SKM-1 (cell line): ENCODE measurements around the gene CBR1.
"Not testable (repeated sequence)": the region's sequence is repeated elsewhere in the genome, so short reads cannot be mapped to it uniquely, and the experiment has no call there.

Experiments used
- DNase-seq: peaks from one replicate; lab custom pipeline; 2025; ENCODE audit not compliant: unreplicated experiment; lab: John Stamatoyannopoulos, UW

CBR1 gene

DNA sequence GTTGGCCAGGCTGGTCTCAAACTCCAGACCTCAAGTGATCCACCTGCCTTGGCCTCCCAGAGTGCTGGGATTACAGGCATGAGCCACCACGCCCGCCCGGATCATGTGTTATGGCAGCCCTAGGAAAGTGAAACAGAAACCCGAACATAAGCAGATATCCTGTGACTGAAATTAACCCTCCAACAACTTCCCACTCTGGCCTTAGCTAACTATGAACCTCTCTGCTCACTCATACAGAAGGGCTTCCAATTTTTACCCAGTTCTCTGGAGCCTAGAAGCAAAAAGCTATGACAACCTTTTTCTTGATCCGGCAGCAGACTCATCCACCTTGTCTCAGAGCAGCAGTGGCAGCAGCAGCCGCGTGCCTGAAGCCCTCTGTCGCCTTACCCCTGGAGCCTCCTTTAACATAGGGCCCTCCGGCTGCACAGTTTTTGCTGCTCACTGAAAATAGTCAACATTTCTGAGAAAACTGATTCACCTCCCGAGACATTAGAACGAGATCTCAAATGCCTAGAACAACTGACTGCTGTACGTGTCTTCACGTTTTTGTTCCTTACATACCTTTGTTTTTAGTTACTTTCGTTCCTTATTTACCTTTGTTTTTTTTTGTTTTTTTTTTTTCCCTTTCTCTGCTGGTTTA lies 9.3 kb downstream of the CBR1 start:
- DNase-seq = no peak

DNA sequence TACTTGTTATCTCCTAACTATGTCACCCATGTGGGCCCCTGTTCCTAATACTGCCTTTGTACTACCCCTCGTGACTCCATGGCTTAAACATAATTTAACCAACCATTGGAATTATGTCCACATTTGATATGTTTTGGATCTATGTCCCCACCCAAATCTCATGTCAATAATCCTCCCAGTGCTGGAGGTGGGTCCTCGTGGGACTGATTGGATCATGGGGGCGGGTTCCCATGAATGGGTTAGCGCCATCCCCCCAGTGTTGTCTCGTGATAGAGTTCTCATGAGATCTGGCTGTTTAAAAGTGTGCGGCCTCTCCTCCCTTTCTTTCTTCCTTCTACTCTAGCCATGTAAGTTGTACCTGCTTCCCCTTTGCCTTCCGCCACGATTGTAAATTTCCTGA lies 9.8 kb downstream of the CBR1 start:
- no peak for DNase-seq

DNA sequence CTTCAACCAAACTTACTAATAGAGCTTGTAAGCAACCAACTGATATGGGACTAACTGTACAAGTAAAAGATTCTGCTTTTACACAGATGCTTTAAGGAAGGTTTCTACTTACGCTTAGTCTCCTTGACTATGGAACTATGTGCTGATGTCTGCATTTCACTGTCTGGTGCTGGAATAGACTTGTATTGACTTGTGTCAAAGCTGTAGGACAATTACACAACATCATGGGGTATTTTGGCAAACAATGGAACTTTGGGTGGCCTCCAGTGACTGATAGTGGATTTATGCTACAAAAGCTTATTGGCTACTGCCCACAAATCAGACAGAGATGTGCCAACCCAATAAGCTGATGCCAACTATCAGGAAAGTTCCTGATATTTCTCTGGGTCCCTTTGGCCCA lies 10.6 kb downstream of the CBR1 start:
- DNase-seq = no peak

DNA sequence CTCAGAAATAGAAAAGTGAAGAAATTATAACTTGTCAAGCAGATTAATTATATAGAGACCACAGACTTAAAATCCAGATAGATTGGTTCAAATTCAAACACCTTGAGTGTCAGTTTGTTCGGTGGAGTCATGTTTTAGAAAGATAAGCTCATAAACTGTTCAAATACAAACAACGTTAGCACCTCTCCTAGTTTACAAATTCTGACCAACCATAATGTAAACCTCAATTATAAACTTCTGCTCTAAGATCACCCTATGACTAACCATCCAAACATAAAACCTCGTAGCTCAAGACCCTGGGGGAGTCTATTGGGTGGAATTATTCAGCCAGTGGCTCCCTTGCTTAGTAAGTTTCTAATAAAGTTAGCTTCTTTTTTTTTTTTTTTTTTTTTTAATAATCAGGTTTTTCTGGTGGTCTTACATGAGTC lies 12.4 kb downstream of the CBR1 start:
- no peak for DNase-seq

DNA sequence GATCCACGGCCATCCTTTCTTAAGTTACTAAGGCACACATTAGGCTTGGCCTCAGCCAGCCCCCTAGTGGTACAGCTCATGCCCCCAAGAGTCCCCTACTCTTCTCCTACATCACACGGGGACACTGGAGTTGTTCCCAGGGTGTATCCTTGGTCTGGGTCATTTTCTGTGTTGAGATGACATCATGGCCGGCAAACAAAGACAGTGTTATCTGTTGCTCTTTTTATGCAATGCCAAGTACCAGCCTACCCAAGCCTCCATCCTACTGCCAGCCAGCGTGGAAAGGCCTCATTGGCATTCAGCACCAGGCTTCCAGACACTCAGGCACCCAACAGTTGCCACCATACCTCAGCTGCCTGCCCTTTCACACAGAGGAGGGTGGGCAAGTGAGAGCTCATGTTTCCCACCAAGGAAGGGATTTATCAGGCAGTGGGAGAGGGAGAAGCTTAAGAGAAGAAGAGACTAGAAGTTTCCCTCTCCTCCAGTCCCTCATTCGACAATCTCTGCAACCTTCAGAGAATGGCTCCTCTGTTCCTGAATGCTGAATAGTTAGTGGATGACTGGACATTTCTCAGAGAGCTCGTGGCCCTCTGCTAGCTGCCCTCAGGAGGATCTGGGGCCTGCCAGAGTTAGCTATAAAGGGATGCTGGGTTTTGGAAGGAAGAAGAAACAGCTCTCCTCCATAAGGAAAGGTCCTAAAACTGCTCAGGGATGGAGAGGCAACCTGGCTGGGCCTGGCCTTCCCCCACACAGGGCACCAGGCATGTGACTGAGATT lies 17.7 kb downstream of the CBR1 start:
- no peak for DNase-seq

DNA sequence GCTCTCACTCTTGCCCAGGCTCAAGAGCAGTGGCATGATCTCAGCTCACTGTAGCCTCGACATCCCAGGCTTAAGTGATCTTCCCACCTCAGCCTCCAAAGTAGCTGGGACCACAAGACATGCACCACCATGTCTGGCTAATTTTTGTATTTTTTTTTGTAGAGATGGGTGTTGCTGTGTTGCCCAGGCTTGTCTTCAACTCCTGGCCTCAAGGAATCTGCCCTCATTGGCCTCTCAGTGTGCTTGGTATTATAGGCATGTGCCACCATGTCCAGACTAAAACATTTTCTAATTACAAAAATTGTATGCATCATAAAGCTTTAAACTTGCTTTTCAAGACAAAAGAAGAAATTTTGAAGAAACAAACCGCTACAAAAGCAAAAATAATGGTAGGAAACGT lies 20.1 kb downstream of the CBR1 start:
- DNase-seq = no peak

DNA sequence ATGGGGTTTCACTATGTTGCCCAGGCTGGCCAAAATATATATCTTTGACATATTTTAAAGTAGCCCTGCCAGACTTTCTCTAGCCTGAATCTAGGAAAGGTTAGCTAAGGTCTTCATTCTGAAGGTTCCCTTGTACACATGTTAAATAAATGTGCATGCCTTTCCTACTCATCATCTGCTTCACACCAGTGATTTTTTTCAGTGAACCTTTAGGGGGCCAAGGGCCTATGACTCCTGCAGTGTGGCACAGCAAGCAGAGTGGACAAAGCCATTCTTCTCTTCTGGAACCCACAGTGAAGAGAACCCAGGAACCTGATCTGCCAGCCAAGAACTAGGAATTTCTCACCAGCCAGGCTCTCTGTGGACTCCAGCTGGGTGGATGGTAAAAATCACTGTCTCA lies 22.9 kb downstream of the CBR1 start:
- DNase-seq = no peak

DNA sequence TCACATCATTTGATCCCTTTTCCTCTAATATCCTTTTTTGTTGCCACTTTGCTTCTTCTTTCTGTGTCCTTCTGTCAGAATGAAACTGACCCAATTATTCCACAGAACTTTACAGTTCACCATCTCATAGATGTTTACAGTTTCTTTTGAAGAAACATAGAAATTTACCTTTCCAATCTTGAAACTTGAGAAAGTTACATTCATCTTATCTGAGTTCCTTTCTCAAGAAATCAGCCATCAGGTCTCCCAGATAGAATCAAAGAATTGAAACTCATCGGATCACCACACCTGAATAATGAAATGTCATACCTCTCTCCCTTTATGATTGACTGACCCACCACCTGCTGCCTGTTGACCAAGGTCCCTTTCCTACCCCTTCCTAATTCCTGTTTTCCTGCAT lies 23.7 kb downstream of the CBR1 start:
- DNase-seq = no peak

DNA sequence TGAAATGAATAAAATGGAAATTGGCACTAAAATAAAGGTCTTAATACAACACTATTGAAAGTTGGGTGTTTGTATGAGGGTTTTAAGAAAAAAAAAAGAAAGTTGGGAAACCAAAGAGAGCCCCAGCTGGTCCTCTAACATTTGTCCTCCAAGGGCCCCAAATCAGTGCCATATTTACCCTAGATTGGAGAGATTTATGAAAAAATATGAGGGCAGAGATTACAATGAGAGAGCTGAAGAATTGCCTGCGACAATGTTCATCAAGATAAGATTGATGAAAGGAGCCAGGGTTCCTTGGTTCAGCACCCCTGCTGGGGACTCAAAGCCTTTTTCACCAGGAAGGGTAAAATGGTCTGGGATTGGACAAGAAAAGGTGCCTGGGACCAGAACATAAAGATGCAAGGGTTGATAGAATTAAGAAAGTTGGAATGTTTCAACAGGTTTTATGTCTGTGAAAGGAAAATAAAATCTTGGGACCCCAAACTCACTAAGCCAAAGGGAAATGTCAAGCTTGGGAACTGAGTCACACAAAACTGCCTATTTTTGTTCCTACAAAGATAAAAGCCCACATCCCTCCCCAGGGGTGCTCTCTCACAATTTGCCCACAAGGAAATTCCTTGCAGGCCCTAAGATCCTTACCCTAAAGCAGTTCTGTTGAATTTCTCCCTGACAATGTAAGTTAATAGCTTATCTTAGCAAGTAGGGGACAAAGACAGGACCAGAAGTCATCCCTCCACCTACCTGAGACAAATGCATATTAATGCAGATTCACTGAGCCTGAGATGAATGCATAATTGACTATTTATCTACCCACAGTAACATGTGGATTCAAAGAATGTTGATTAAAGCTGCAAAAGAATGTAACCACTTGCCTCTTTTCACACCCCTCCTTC lies 26.8 kb downstream of the CBR1 start:
- no peak for DNase-seq

DNA sequence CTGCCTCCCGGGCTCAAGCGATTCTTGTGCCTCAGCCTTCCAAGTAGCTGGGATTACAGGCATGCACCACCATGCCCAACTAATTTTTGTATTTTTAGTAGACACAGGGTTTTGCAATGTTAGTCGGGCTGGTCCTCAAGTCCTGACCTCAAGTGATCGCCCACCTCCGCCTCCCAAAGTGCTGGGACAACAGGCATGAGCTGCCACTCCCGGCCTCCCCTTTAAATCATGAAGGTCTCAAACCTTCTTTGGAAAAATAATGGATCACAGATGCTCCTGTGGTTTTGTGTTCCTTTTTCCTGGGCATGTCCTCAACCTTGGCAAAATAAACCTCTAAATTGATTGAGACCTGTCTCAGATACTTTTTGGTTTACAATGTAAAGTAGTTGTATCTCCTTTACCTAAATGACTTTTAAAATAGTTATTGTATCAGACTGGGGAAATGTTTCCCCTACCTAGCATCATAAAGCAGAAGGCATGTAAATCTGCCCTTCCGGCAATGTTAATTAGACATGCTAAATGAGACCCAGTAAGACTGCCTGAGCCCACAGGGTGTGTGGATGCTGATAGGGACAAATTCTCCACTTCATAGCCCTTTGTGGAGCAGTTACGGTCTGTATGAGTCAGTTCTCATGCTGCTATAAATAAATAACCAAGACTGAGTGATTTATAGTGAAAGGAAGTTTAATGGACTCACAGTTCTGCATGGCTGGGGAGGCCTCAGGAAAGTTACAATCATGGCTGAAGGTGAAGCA lies 27.8 kb downstream of the CBR1 start:
- DNase-seq = no peak

DNA sequence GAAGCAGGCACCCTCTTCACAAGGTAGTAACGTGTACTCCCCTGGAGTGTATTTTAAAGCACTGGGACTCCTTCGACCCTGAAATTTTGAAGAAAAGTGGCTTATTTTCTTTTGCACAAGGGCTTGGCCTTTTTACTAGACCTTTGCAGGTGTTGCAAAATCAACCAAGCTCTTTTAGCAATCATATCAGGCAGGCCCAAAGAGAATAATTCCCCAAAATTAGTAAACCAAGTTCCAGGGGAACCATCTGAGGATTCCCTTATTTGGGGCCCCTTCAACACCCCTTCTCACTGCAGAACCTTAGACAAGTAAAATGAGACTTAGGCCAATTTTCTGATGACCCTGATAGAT lies 28.3 kb downstream of the CBR1 start:
- no peak for DNase-seq

DNA sequence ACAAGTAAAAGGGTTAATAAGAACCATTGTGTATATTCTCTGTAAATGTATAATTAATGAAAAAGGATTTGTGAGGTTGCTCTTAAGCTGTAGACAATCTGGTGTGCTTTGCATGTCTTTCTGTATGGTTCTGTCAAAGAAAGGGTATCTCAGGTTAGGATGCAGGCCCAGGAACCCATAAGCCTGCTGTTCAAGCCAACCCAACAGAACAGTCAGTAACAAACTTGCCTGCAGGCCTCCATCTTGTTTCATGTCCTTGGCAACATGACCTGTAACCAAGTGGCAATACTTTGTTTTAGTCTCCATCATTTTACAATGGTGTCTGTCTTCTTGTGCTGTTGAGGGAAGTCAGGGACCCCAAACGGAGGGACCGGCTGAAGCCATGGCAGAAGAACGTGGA lies 29.2 kb downstream of the CBR1 start:
- DNase-seq = no peak

DNA sequence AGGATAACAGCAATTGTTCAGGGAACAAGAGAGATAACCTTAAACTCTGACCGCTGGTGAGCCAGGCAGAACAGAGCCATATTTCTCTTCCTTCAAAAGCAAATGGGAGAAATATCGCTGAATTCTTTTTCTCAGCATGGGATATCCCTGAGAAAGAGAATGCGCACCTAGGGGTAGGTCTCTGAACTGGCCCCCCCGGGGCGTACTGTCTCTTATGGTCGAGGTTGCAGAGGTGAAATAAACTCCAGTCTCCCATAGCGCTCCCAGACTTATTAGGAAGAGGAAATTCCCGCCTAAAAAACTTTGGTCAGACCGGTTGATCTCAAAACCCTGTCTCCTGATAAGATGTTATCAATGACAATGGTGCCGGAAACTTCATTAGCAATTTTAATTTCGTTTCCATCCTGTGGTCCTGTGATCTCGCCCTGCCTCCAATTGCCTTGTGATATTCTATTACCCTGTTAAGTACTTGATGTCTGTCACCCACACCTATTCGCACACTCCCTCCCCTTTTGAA lies 29.9 kb downstream of the CBR1 start:
- DNase-seq = not testable (repeated sequence)

DNA sequence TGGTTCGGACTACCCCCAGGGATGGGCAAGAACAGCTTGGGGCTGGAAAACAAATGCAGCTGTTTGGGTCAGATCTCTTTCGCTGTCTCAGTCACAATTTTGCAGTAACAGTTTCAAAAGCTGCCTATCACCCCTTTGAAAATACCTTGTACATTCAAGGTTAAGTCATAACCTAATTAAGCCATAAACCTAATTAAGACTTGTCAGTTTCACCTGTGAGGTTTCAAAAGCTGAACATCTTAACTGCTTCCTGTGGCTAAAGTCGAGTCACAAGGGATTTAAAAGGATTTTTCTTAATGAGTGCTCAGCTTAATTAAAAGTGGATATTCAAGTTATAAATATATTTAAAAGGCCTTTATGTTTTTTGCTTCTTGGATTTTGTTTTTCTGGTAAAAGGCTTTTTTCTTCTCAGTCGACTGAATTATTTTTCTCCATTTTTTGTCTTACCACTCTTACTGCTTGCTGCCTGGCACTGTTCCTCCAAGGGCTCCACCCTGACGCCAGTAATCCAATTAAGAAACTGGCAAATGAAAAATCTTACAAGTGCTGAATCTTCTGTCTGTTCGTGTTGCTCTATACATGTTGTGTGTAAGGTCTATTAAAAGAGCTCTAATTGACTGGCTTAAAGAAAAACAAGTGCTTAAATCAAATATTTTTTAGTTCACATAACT lies 31.3 kb downstream of the CBR1 start:
- DNase-seq = no peak

DNA sequence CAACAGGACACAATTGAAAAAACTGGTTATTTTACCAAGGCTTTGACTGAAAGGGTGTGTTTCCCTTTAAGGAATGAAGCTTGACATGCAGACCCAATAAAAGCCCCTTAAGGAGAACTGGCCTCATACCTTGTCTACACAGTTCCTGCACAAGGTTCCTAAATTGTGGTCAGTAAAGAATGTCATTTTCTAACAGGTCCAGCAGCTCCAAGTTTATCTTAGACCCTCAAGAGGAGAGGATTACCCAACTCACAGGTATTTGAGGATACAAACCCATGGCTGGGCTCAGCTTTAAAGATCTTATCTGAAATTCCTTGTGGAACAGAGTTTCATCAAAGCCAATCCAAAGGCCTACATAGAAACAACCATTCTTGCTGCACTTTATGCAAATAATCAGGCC lies 33.6 kb downstream of the CBR1 start:
- no peak for DNase-seq

DNA sequence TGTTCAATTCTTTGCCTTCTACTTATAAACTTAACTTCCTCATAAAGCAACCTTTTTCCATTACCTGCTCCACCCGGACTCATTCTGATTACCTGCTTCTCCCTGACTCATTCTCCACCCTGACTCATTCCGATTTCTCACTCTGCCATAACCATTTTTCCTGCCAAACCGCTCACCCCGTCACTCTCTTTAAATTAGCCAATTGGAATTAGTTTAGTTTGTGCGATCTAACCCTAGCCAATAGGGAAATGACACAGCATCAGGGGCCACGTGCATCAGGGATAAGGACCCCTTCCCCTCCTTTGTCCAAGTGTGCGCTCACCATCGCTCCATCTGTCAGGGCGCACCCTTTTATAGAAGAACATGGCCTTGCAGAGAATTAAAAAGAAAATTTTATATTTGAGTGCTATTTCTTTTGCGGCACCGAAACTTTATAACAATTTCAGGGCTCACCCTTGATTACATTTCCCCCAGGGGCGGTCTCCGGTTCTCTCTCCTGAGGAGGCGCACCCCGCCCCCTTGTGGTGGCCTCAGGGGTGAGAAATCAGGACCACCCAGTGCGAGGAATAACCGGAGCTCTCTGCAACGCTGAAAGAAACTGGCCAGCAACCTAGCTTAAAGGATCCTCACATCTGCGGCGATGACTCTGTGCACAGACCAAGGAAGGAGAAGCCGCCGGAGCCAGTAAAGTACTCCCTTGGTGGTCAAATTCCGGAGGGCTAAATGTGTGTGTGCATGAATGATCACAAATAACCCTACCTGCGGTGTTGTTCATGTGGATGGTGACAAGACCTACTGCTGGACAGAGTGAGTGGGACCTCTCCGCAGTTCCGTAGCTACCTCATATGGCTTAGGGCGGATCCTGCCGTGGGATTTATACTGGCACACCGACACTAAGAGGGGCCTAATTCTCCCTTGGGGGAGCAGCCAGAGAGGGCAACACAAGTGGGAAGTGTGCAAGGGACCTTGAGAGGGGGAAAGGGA lies 34.8 kb downstream of the CBR1 start:
- DNase-seq = no peak

DNA sequence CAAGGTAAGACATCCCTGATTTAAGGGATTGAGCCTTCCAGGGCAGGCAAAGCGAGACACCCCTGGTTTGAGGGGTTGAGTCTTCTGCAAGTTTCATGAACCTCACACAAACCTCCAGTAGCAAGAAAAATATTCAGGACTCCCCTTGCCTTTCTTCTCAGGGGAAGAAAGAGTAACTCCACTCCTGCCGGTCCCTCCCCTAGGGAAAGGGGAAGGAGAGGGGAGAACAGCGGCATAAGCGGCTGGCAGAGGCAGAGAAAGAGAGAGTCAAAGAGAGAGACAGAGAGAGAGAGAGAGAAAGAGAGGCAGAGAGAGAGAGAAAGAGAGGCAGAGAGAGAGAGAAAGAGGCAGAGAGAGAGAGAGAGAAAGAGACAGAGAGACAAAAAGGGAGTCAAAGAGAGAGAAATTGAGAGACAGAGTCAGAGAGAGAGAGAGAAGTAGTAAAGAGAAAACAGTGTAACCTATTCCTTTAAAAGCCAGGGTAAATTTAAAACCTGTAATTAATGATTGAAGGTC lies 35.6 kb downstream of the CBR1 start:
- DNase-seq = no peak

DNA sequence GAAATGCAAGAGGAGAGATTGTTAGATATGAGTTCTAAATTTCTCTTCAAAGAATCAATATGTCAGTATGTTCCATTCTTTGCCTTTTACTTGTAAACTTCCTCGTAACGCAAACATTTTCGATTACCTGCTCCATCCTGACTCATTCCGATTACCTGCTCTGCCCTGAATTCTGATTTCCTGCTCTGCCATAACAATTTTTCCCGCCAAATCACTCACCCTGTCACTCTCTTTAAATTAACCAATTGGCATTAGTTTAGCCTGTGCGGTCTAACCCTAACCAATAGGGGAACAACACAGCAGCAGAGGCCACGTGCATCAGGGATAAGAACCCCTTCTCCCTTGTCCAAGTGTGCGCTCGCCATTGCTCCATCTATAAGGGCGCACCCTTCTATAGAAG lies 40.0 kb downstream of the CBR1 start:
- no peak for DNase-seq

DNA sequence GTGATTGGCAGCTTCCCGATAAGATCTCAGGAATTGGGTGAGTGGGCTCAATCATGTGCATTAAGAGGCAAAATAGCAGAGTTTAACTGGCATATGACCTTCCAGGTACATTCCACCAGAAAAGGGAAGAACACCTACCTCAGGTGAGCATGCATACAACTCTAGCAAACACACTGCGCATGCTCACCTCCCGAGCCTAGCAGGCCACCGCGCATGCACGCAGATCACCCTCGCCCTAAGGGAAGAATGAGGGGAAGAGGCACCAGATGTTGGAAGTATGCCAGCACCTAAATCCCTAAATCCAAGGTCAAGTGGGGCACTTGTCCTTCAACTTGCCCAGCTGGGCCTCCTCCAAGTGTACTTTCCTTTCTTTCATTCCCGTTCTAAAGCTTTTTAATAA lies 41.4 kb downstream of the CBR1 start:
- DNase-seq = no peak
